Measurements from ENCODE around the gene P3H4.

Gene P3H4

GRCh38 chr17:41769985-41770384 lies 41.8 kb downstream of the P3H4 start:
- DNase-seq (ENCODE audit: low spot score): no peak

- DNase-seq (ENCODE audit: low spot score): no peak
These were observed 42.3 kb downstream of the P3H4 start for GRCh38 chr17:41769346-41769862.

GRCh38 chr17:41768682-41769288 lies 43.0 kb downstream of the P3H4 start:
- no peak for DNase-seq (ENCODE audit: low spot score)

GRCh38 chr17:41767324-41768042 lies 44.3 kb downstream of the P3H4 start:
- DNase-seq (ENCODE audit: low spot score): no peak

- DNase-seq (ENCODE audit: low spot score): no peak
These were observed 45.6 kb downstream of the P3H4 start for GRCh38 chr17:41766135-41766534.

GRCh38 chr17:41763327-41763726 lies 48.4 kb downstream of the P3H4 start:
- no peak for DNase-seq (ENCODE audit: low spot score)

GRCh38 chr17:41762841-41763240 lies 48.9 kb downstream of the P3H4 start:
- DNase-seq (ENCODE audit: low spot score): no peak

- DNase-seq (ENCODE audit: low spot score): no peak
These were observed 49.4 kb downstream of the P3H4 start for GRCh38 chr17:41762391-41762790.

- DNase-seq (ENCODE audit: low spot score): no peak
These were observed 50.9 kb downstream of the P3H4 start for GRCh38 chr17:41760878-41761277.

- no peak for DNase-seq (ENCODE audit: low spot score)
These were observed 53.1 kb downstream of the P3H4 start for GRCh38 chr17:41758601-41759000.

GRCh38 chr17:41754066-41754465 lies 57.7 kb downstream of the P3H4 start:
- DNase-seq (ENCODE audit: low spot score): no peak

All from AG08395 (cell line).